Measurements from ENCODE around the gene NAA15. TPM values are rescaled to one million over a fixed set of nuclear protein-coding genes. Genes with fewer than 3 reads are reported as not detected.

NAA15 gene
- total RNA-seq (2021; ENCODE audit: unreplicated experiment), result 55.0 TPM
- 14.0 TPM for polyA plus RNA-seq (2012; ENCODE audit: insufficient read length)
- percentile 92 among the genes with signal in this experiment for Bru-seq, nascent RNA
- BruChase-seq, experiment 1, labeled RNA remaining after a 2-hour chase, result percentile 87 among the genes with signal in this experiment
- percentile 91 among the genes with signal in this experiment for BruChase-seq, experiment 2, labeled RNA remaining after a 6-hour chase
- long read RNA-seq, full-length matches to known transcripts, result 12 of 67 reads
- long read RNA-seq, partial matches to known transcripts, result 46 of 67 reads
- long read RNA-seq, other reads (novel, unspliced or antisense), result 9 of 67 reads

GRCh38 chr4:139301113-139301820 lies at the start of gene NAA15:
TSS of gene NAA15 (plus strand) at chr4:139301505. CDS start at chr4:139301778, 273 bp downstream.
- Histone ChIP-seq H3K36me3 (ENCODE audit: control insufficient read depth, insufficient read depth, low read length) (peaks cover 9% of the 10 kb centered on the region), H3K27me3 (ENCODE audit: control insufficient read depth, insufficient read depth, low read length) (no peaks in the 10 kb centered on the region), H3K27ac (ENCODE audit: low read length) (peak within 1 kb of the TSS; percentile 91), H3K4me1 (ENCODE audit: control insufficient read depth, insufficient read depth, low read length) (peaks cover 7% of the 10 kb centered on the region; the same call in 1 of the 2 replicates), H3K9me3 (ENCODE audit: control insufficient read depth, insufficient read depth, low read depth, low read length) (no peaks in the 10 kb centered on the region), H3K4me3 (ENCODE audit: low read depth in 2 of 2, low read length in 2 of 2) (peak within 1 kb of the TSS; percentile 91 to 95)
- in situ Hi-C loops (cut with HindIII; ENCODE audit: low pct_unique_long_range_greater_than_20kb, low sequenced_read_pairs) (no loop called here), intact Hi-C loops (cut with micrococcal nuclease; ENCODE audit: unreplicated experiment) (no loop called here)
- peak; percentile 79 for DNase-seq (ENCODE audit: low read depth, low spot score)
- ChIA-PET CTCF (no interaction called here), POLR2A (interaction anchor here (0.7 kb wide), 1 partner anchor 59 kb away, joined by 3 read pairs; no protein-coding TSS in a partner anchor)
- no TSS peak for BruUV-seq (replicated peaks)
- peak; percentile 97 for ATAC-seq
- no peak for TF ChIP-seq TCF7L2 (IDR thresholded peaks at IDR 0.05; ENCODE audit: low read depth, low read length)
- TF ChIP-seq POLR2AphosphoS5 (IDR thresholded peaks at IDR 0.05; ENCODE audit: low read depth, low read length), result peak; percentile 75

GRCh38 chr4:139253046-139253445 lies 48.3 kb upstream of the NAA15 start:
- in situ Hi-C loops (cut with HindIII; ENCODE audit: low pct_unique_long_range_greater_than_20kb, low sequenced_read_pairs) (no loop called here), intact Hi-C loops (cut with micrococcal nuclease; ENCODE audit: unreplicated experiment) (no loop called here)
- Histone ChIP-seq H3K36me3 (ENCODE audit: control insufficient read depth, insufficient read depth, low read length) (no peaks in the 10 kb centered on the region), H3K27ac (ENCODE audit: low read length) (no peak overlapping the region), H3K4me1 (ENCODE audit: control insufficient read depth, insufficient read depth, low read length) (no peaks in the 10 kb centered on the region), H3K27me3 (ENCODE audit: control insufficient read depth, insufficient read depth, low read length) (no peaks in the 10 kb centered on the region), H3K4me3 (ENCODE audit: low read depth in 2 of 2, low read length in 2 of 2) (no peak overlapping the region), H3K9me3 (ENCODE audit: control insufficient read depth, insufficient read depth, low read depth, low read length) (no peaks in the 10 kb centered on the region)
- ATAC-seq, result no peak
- no peak for DNase-seq (ENCODE audit: low read depth, low spot score)
- ChIA-PET POLR2A (no interaction called here), CTCF (no interaction called here)
- no TSS peak for BruUV-seq (replicated peaks)
- TF ChIP-seq REST (IDR thresholded peaks at IDR 0.05; ENCODE audit: insufficient read depth in 1 of 2, low read depth in 2 of 2, low read length in 1 of 2) (no peak), TCF7L2 (IDR thresholded peaks at IDR 0.05; ENCODE audit: low read depth, low read length) (no peak), SIN3A (IDR thresholded peaks at IDR 0.05; ENCODE audit: borderline replicate concordance, insufficient read depth, low read depth, low read length) (no peak), POLR2AphosphoS5 (IDR thresholded peaks at IDR 0.05; ENCODE audit: low read depth, low read length) (no peak), CTCF (IDR thresholded peaks at IDR 0.05) (no peak)

Data from Panc1 (cell line).